ENCODE data around the gene CCIN. TPM values are rescaled to one million over a fixed set of nuclear protein-coding genes. Genes with fewer than 3 reads are reported as not detected.

CCIN gene
- total and polyA plus RNA-seq, 3 donors from 2014 or later, result 48.7 to 171 (median 84.8) TPM

GRCh38 chr9:36150574-36151315, 18.4 kb upstream of the CCIN start:
- Histone ChIP-seq H3K4me3 (no peak overlapping the region), H3K36me3 (ENCODE audit: low read depth, missing control alignments) (no peaks in the 10 kb centered on the region), H3K27ac (no peak overlapping the region), H3K4me1 (peaks cover 22% of the 10 kb centered on the region), H3K9me3 (no peaks in the 10 kb centered on the region), H3K27me3 (no peaks in the 10 kb centered on the region)
- WGBS, 2 donors, result 60 to 75% methylated on average over 4 of the region's 4 CpGs
- intact Hi-C loops (cut with DNase I; ENCODE audit: low total_unique reads), result no loop called here
- no peak for TF ChIP-seq POLR2A (IDR thresholded peaks at IDR 0.05)
- no peak for TF ChIP-seq CTCF (IDR thresholded peaks at IDR 0.05)
- DNase-seq, result no peak

DNA sequence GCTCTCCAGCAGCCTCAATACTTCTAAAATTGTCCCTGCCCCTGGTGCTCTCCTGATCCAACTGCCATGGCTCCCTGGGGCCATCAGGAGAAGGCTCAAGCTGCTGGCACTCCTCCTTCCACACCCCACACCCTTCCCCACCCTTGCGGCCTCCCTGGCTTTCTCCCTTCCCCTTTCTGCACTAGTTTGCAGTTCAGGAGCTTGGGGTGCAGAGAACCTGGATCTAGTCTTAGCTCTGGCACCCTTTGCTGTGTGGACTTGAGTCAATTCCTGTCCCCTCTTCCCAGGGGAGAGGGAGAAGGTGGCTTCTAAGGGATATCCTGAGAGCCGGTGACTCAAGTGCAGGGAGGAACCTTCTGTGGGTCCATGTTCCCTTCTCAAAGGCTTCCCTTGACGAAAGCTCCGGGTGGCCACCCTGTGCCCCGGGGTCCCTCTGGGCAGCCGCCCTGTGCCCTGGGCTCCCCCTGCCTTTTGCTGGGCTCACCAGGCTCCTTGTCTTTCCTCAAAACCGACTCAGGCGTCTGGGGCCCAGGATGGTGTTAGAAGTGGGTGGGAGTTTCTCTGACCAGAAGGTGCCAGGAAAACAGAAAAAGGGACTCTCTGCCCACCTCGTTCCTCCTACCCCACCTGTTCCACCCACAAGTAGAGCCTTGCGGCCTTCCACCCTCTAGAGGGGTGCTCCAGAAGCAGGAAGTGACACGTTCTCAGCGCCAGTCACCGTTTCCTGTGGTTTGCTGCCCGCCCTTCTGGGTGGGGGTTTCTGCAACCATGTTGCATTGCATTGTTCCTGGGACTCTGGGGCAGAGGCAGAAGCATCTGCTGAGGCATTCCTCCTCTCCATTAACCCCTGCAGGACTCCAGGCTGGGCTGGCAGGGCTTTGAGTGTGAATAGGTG, 17.6 kb upstream of the CCIN start:
- 76 to 80% methylated on average over 14 of the region's 14 CpGs for WGBS, 2 donors
- peak; percentile 39 for DNase-seq
- intact Hi-C loops (cut with DNase I; ENCODE audit: low total_unique reads), result no loop called here
- H3K27ac ChIP-seq, result peak overlapping the region in 1 of 2 donors; percentile 30
- no peaks in the 10 kb centered on the region for H3K9me3 ChIP-seq
- peaks cover 22% of the 10 kb centered on the region for H3K4me1 ChIP-seq
- no peaks in the 10 kb centered on the region for H3K27me3 ChIP-seq
- H3K36me3 ChIP-seq (ENCODE audit: low read depth, missing control alignments), result no peaks in the 10 kb centered on the region
- TF ChIP-seq POLR2A (IDR thresholded peaks at IDR 0.05) (no peak), CTCF (IDR thresholded peaks at IDR 0.05) (no peak)
- no peak overlapping the region for H3K4me3 ChIP-seq

GRCh38 chr9:36152741-36153438, 16.3 kb upstream of the CCIN start:
- H3K27me3 ChIP-seq, result no peaks in the 10 kb centered on the region
- no peak for TF ChIP-seq CTCF (IDR thresholded peaks at IDR 0.05)
- TF ChIP-seq POLR2A (IDR thresholded peaks at IDR 0.05), result no peak
- H3K4me1 ChIP-seq, result peaks cover 22% of the 10 kb centered on the region
- H3K4me3 ChIP-seq, result no peak overlapping the region
- H3K36me3 ChIP-seq (ENCODE audit: low read depth, missing control alignments), result no peaks in the 10 kb centered on the region
- no peaks in the 10 kb centered on the region for H3K9me3 ChIP-seq
- 86 to 92% methylated on average over 10 of the region's 10 CpGs for WGBS, 2 donors
- intact Hi-C loops (cut with DNase I; ENCODE audit: low total_unique reads), result no loop called here
- H3K27ac ChIP-seq, result no peak overlapping the region
- DNase-seq, result no peak

DNA sequence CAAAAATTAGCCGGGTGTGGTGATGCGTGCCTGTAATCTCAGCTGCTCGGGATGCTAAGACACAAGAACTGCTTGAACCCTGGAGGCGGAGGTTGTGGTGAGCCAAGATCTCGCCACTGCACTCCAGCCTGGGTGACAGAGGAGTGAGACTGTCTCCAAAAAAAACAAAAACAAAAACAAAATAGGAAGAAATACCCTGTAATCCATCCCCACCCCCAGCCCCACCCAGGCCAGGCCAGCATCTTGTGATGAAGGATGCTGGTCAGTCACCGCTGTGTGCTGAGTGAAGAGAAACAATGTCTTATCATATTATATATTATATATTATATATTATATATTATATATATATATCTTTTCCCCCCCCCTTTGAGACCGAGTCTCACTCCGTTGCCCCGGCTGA, 15.4 kb upstream of the CCIN start:
- intact Hi-C loops (cut with DNase I; ENCODE audit: low total_unique reads), result no loop called here
- Histone ChIP-seq H3K4me1 (peaks cover 14% of the 10 kb centered on the region), H3K36me3 (ENCODE audit: low read depth, missing control alignments) (no peaks in the 10 kb centered on the region), H3K9me3 (no peaks in the 10 kb centered on the region), H3K4me3 (no peak overlapping the region), H3K27me3 (no peaks in the 10 kb centered on the region), H3K27ac (peak overlapping the region in 1 of 2 donors; percentile 68)
- WGBS, 2 donors, result 65 to 68% methylated on average over 9 of the region's 9 CpGs
- no peak for DNase-seq
- TF ChIP-seq CTCF (IDR thresholded peaks at IDR 0.05) (no peak), POLR2A (IDR thresholded peaks at IDR 0.05) (no peak)
